Activated CD8-positive, alpha-beta memory T cell treated with anti-CD3 and anti-CD28 coated beads for 1 hour (primary cell): Measurements from ENCODE around the gene FOXK2.
"Not testable (repeated sequence)": the region's sequence is repeated elsewhere in the genome, so short reads cannot be mapped to it uniquely, and the experiment has no call there.

Experiments used
- DNase-seq, 2 donors: peaks; one replicate each; pipeline ENCODE4 v3.0.0-alpha.2; 2020; ENCODE audit warnings: low read depth in 1 of 2; ENCODE audit errors: extremely low read depth in 1 of 2

Gene FOXK2

GRCh38 chr17:82561429-82562035 lies 42.0 kb downstream of the FOXK2 start:
- DNase-seq: no peak

- not testable (repeated sequence) for DNase-seq
Measured at GRCh38 chr17:82562718-82563220, 43.2 kb downstream of the FOXK2 start.

- DNase-seq: no peak
Measured at GRCh38 chr17:82563318-82563717, 43.8 kb downstream of the FOXK2 start.

- not testable (repeated sequence) for DNase-seq
Measured at GRCh38 chr17:82563745-82564144, 44.2 kb downstream of the FOXK2 start.

GRCh38 chr17:82564241-82564640 lies 44.7 kb downstream of the FOXK2 start:
- DNase-seq: no peak

GRCh38 chr17:82565551-82565950 lies 46.0 kb downstream of the FOXK2 start:
- no peak for DNase-seq

GRCh38 chr17:82566129-82566960 lies 46.8 kb downstream of the FOXK2 start:
- DNase-seq: no peak

- DNase-seq: no peak
Measured at GRCh38 chr17:82567286-82567685, 47.8 kb downstream of the FOXK2 start.

GRCh38 chr17:82568997-82569393 lies 49.5 kb downstream of the FOXK2 start:
- no peak for DNase-seq

GRCh38 chr17:82569621-82570020 lies 50.1 kb downstream of the FOXK2 start:
- DNase-seq: no peak

GRCh38 chr17:82570277-82570676 lies 50.7 kb downstream of the FOXK2 start:
- DNase-seq: no peak

GRCh38 chr17:82571855-82572254 lies 52.3 kb downstream of the FOXK2 start:
- no peak for DNase-seq

GRCh38 chr17:82574041-82574440 lies 54.5 kb downstream of the FOXK2 start:
- no peak for DNase-seq

- not testable (repeated sequence) for DNase-seq
Measured at GRCh38 chr17:82575581-82576221, 56.2 kb downstream of the FOXK2 start.

GRCh38 chr17:82577300-82577699 lies 57.8 kb downstream of the FOXK2 start:
- no peak for DNase-seq

- DNase-seq: not testable (repeated sequence)
Measured at GRCh38 chr17:82579969-82580368, 60.4 kb downstream of the FOXK2 start.

GRCh38 chr17:82582213-82582612 lies 62.7 kb downstream of the FOXK2 start:
- no peak for DNase-seq

GRCh38 chr17:82582709-82583108 lies 63.2 kb downstream of the FOXK2 start:
- DNase-seq: no peak

GRCh38 chr17:82583720-82584234 lies 64.2 kb downstream of the FOXK2 start:
- DNase-seq: no peak

GRCh38 chr17:82585935-82586575 lies 66.5 kb downstream of the FOXK2 start:
- not testable (repeated sequence) for DNase-seq
